SJSA1 (cell line): ENCODE data around the gene TBC1D22A. TPM values are rescaled to one million over a fixed set of nuclear protein-coding genes. Genes with fewer than 3 reads are reported as not detected.

ENCODE experiments used
- DNase-seq, 2 experiments: peaks; one replicate each; pipeline ENCODE4 v3.0.0-alpha.2; 2015 to 2020; ENCODE audit warnings: low spot score in 2 of 2, low read depth in 1 of 2
- H3K27ac ChIP-seq: fragments of 250-450 bp; sonication (Bioruptor Pico); 2 replicates; pipeline ENCODE4 v1.5.1; 2020; ENCODE audit warnings: mild to moderate bottlenecking, moderate library complexity
- H3K27me3 ChIP-seq: fragments of 250-450 bp; sonication (Bioruptor Pico); replicated peaks from 2 replicates; pipeline ENCODE4 v1.5.1; 2020; ENCODE audit warnings: mild to moderate bottlenecking, moderate library complexity
- H3K36me3 ChIP-seq: fragments of 250-450 bp; sonication (Bioruptor Pico); 2 replicates; pipeline ENCODE4 v1.5.1; 2020; ENCODE audit warnings: mild to moderate bottlenecking
- H3K4me1 ChIP-seq: fragments of 250-450 bp; sonication (Bioruptor Pico); replicated peaks from 2 replicates; pipeline ENCODE4 v1.6.1; 2021; ENCODE audit warnings: mild to moderate bottlenecking
- H3K4me3 ChIP-seq: fragments of 250-450 bp; sonication (Bioruptor Pico); 2 replicates; pipeline ENCODE4 v1.5.1; 2020; ENCODE audit warnings: mild to moderate bottlenecking
- H3K9me3 ChIP-seq: fragments of 250-450 bp; sonication (Bioruptor Pico); replicated peaks from 2 replicates; pipeline ENCODE4 v1.5.1; 2020; ENCODE audit warnings: mild to moderate bottlenecking
- total RNA-seq: library from RNA; depleted of rRNA; stranded (reverse); fragments of >200 nt; shearing (Covaris generic); gene quantifications from 2 replicates; pipeline ENCODE4 v1.2.3, GENCODE V29; 2014

Gene TBC1D22A
- total RNA-seq, 1 experiment from 2014 or later = 10.5 TPM

DNA sequence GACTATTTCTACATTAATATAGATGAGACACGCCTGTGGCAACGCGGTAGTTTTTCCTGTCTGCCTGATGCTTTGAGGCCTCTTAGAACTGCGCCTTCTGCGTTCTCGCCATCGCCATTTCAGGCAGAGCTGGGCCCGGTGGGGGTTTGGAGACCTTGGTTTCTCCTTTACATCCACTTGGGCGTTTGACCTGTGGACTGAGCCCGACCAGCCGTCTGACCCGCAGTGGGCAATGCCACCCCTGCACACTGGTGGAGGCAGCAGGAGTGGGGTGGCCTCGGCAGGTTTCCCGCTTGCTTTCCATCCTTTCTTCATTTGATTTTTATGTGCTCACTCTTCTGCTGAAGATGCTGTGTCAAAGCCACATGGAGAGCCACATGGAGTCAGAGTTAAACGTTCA is 130.4 kb downstream of the TBC1D22A start:
- Histone ChIP-seq H3K27me3 (no peaks in the 10 kb centered on the region), H3K4me3 (no peak overlapping the region), H3K36me3 (no peaks in the 10 kb centered on the region), H3K27ac (no peak overlapping the region), H3K9me3 (no peaks in the 10 kb centered on the region), H3K4me1 (no peaks in the 10 kb centered on the region)
- DNase-seq = no peak

DNA sequence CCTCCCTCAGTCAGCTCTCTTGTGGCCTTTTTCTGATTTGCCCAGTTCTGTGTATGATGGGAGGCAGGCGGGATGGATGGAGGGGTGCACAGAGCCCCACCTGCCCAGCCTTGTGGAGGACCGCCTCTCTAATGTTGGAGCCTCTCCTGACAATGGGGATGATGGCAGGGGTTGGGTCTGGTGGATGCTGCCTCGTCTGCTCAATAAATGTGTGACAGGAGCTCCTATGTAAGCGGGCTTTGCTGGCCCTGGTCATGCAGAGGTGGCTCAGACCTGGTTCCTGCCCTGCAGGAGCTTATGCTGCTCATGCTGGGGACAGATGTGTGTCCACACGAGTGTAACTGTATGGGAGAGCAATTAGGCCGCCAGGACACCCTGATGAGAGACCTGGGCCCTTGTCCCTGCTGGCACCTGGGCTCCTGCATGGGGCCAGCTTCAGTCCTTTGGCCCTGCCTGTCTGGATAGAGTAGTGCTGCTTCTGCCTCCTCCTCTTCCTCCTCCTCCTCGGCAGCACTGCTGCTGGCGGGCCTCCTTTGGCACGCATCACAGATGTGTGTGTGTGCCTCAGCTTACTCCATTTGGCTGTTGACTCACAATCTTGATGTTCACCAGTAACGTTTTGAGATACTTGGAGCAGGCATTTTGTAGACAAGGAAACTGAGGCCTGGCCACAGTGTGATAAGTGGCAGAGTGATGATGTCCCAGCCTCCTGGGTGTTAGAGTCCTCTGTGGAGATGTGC is 131.0 kb downstream of the TBC1D22A start:
- Histone ChIP-seq H3K9me3 (no peaks in the 10 kb centered on the region), H3K27me3 (no peaks in the 10 kb centered on the region), H3K4me1 (no peaks in the 10 kb centered on the region), H3K27ac (no peak overlapping the region), H3K4me3 (no peak overlapping the region), H3K36me3 (no peaks in the 10 kb centered on the region)
- DNase-seq = no peak

DNA sequence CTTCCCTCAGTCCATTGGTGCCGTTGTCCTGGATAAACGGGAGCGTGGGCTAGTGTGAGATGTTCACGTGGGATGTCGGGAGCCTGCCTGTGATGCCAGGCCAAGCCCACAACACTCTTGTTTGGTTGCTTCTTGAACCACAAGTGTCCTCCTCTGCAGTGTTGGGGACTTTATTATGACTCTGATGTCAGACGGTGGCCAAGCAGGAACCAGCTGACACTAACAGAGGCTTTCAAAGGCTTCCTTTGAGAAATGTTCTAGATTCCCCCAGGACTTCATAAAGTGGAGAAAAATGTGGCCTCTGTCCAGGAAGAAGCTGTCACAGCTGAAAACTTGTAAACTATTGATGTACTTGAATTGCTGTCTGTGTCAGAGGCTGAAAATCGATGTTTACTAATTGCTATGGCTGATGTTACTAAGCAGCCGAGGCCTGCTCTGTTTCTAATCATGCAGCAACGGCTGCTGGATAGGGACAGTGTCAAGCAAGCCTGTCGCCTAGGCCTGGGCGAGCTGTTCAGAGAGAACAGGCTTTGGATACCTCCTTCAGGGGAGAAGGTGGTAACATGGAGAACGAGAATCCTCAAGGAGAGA is 131.7 kb downstream of the TBC1D22A start:
- Histone ChIP-seq H3K27me3 (no peaks in the 10 kb centered on the region), H3K4me3 (no peak overlapping the region), H3K36me3 (no peaks in the 10 kb centered on the region), H3K9me3 (no peaks in the 10 kb centered on the region), H3K4me1 (no peaks in the 10 kb centered on the region), H3K27ac (no peak overlapping the region)
- no peak for DNase-seq

DNA sequence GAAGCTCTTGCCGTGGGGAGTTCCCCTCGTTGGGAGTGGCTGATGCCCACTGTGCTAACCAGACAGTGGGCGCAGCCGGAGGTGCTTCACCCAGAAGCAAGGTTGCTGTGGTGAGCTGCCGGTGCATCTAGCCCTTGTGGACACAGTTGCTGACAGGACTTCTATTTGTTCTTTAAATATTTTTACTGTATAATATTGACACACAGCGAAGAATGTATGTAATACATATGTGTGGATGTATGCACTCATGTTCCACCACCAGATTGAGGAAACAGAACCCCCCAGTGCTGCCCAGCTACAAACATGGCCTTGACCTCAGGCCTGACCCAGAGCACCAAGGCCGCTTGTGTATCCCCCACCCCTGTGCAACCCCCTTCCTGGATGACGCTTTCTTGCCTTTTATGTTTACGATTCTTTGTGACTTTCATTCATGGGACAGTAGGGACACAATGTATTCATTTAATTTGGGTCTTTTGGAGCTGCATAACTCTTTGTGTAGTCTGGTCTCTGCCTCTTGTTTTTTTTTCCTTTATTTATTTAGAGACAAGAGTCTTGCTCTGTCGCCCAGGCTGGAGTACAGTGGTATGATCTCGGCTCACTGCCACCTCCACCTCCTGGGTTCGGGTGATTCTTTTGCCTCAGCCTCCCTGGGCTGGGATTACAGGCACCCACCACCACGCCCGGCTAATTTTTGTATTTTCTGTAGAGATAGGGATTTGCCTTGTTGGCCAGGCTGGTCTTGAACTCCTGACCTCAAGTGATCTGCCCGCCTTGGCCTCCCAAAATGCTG is 132.6 kb downstream of the TBC1D22A start:
- Histone ChIP-seq H3K27me3 (no peaks in the 10 kb centered on the region), H3K4me3 (no peak overlapping the region), H3K9me3 (no peaks in the 10 kb centered on the region), H3K27ac (no peak overlapping the region), H3K4me1 (no peaks in the 10 kb centered on the region), H3K36me3 (no peaks in the 10 kb centered on the region)
- DNase-seq = no peak

DNA sequence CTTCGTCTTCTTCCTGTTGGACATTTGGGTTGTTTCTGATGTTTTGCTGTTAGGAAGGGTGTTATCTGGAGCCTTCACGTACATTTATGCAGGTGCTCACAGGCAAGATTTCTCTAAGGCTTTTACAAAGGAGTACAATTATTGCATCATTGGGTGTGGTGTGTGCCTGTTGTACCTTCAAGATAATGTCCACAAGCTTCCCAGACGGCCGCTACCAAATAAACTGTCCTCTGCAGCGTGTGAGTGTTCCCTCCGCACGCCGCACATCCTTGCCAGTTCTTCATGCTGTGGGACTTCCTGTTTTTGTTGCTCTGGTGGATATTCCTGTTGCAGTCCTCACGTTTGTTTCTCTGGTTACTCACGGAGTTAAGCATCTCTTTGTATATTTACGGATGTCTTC is 133.3 kb downstream of the TBC1D22A start:
- no peak overlapping the region for H3K27ac ChIP-seq
- no peaks in the 10 kb centered on the region for H3K27me3 ChIP-seq
- H3K4me3 ChIP-seq = no peak overlapping the region
- no peaks in the 10 kb centered on the region for H3K9me3 ChIP-seq
- H3K4me1 ChIP-seq = no peaks in the 10 kb centered on the region
- no peak for DNase-seq
- no peaks in the 10 kb centered on the region for H3K36me3 ChIP-seq

DNA sequence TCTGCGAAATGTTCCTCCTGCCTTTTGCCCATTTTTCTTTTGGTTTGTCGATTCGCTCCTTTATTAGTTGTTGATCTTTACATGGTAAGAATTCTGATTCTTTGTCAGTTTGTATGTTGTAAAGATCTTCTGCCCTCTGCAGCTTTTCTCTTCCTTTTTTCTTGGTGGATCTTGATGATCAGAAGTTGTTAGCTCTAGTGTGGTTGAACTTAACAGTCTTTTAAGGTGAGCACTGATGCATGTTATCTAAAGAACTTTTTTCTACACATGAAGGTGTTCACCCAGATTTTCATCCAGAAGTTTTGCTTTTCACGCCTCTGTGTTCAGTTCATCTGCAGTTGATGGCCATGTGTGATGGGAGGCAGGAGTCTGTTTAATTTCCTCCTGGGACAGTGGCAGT is 133.7 kb downstream of the TBC1D22A start:
- H3K36me3 ChIP-seq = no peaks in the 10 kb centered on the region
- H3K27ac ChIP-seq = no peak overlapping the region
- H3K4me3 ChIP-seq = no peak overlapping the region
- DNase-seq = no peak
- no peaks in the 10 kb centered on the region for H3K4me1 ChIP-seq
- H3K9me3 ChIP-seq = no peaks in the 10 kb centered on the region
- no peaks in the 10 kb centered on the region for H3K27me3 ChIP-seq

DNA sequence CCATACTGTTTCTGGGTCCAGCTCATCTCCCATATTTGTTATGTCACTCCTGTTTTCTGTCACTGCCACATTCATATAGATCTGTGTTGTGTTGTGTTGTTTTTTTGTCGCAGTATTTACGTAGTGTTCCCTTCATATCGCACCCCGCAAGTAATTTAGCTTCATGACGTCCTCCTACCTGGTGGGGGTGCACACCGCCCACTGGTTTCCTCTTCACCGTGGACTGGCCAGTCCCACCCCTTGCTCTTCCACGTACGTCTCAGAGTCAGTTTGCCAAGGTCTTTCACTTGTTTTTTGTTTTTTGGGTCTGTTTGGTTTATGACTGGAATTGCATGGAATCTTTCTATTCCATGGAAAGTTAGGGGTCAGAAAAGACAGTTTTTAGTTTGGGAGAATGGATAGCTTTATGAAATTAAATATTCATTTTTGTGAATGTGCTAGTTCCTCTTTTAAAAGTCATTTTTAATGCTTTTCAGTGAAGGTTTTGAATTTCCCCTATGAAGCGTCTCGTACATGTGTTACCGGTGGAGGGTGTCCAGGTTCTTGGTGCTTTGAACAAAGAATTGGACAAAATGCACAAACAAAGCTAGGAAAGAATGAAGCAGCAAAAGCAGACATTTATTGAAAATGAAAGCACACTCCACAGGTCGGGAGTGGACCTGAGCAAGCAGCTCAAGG is 134.3 kb downstream of the TBC1D22A start:
- Histone ChIP-seq H3K27ac (no peak overlapping the region), H3K36me3 (no peaks in the 10 kb centered on the region), H3K4me3 (no peak overlapping the region), H3K27me3 (no peaks in the 10 kb centered on the region), H3K9me3 (no peaks in the 10 kb centered on the region), H3K4me1 (no peaks in the 10 kb centered on the region)
- no peak for DNase-seq

DNA sequence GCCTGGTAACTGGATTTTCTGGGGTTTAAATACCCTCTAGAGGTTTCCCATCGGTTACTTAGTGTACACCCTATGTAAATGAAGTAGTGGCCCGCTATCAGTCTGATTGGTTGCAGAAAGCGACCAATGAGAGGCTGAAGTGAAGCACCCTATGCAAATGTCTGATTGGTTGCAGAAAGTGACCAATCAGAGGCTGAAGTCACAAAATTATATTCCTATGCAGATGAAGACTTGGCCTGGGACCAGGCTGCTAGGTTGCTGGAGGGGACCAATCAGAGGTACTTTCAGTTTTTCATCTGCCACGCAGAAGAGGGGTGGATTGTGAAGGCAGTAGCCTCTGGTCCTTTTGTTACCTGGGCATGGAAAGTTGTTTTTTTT is 134.8 kb downstream of the TBC1D22A start:
- no peaks in the 10 kb centered on the region for H3K27me3 ChIP-seq
- no peaks in the 10 kb centered on the region for H3K4me1 ChIP-seq
- H3K36me3 ChIP-seq = no peaks in the 10 kb centered on the region
- no peaks in the 10 kb centered on the region for H3K9me3 ChIP-seq
- no peak for DNase-seq
- H3K4me3 ChIP-seq = no peak overlapping the region
- H3K27ac ChIP-seq = no peak overlapping the region

DNA sequence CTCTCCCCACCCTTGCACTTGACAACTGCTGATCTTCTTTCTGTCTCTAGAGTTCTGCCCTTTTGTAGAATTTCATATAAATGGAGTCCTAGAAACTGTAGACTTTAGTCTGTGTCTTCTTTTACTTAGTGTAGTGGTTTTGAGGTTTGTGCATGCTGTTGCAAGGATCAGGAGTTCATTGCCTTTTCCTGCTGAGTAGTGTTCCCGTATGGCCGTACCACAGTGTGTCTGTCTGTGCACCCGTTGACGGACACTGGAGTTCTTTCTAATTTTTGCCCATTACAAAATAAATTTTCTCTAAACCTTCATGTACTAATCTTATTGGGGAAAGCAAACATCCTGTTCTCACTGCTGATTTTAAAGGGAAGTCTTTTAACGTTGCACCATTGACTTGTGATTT is 138.1 kb downstream of the TBC1D22A start:
- DNase-seq = no peak
- no peaks in the 10 kb centered on the region for H3K36me3 ChIP-seq
- no peak overlapping the region for H3K27ac ChIP-seq
- no peak overlapping the region for H3K4me3 ChIP-seq
- no peaks in the 10 kb centered on the region for H3K27me3 ChIP-seq
- H3K9me3 ChIP-seq = no peaks in the 10 kb centered on the region
- H3K4me1 ChIP-seq = no peaks in the 10 kb centered on the region

DNA sequence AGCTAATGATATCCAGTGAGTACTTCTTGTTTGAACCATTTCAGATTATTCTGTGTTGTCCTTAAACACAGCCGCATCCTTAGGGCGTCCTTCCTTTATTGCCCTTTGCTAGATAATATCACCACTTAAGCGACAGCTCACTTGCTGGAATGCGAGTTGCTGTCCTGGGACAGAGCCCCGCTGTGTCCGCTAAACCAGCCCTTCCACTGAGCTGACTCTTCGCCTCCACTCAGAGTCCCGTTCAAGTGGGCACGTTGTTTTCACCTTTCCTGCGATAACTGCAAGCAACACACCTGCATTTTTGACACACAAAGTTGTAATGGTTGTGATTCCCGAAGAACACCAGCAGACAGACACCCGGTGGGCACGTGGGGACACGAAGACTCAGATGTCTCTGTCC is 140.0 kb downstream of the TBC1D22A start:
- no peaks in the 10 kb centered on the region for H3K9me3 ChIP-seq
- no peaks in the 10 kb centered on the region for H3K4me1 ChIP-seq
- no peak overlapping the region for H3K4me3 ChIP-seq
- no peaks in the 10 kb centered on the region for H3K36me3 ChIP-seq
- H3K27ac ChIP-seq = no peak overlapping the region
- no peaks in the 10 kb centered on the region for H3K27me3 ChIP-seq
- DNase-seq = peak in 1 of 2 experiments; percentile 22

DNA sequence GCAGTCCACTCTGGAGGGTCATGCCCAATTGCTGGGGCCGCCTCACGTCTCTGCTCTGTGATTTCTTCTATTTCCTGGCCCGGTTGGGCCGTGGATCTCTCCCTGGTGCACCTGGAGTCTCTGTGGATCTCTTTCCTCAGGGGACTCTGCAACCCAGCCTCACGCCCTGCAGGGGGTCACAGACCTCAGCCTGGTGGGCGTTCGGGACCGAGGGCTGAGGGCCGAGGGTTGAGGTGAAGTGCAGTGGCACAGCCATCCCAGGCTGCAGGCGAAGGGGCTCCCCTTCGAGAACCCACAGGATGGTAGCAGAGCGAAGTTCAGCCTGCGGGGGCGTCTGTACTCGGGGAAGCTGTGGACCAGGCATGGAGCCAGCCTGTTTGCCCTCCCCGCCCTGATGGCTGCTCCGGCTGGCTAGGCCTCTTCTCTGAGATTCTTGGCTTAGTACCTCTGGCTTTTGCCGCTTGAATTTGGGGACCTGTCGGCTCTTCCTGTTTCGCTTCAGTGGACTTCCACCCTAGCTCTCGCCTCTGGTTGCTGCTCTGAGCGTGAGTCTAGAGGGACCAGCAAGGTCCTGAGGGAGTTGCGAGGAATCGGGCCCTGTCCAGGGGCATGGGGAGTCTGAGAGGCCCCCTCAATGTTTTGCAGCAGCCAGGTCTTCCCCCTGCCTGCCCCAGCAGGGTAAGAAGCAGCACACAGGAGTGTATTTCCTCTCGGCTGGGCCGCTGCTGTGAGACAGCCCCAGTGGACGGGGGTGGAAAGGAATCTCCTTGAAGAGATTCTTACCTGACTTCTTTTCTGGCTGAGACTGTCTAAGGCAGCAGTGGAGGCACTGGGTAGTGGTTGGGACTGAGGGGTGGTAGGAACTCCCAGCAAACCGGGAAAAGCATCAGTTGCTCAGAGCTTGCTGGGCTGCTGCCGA is 140.8 kb downstream of the TBC1D22A start:
- H3K4me1 ChIP-seq = no peaks in the 10 kb centered on the region
- no peaks in the 10 kb centered on the region for H3K9me3 ChIP-seq
- no peaks in the 10 kb centered on the region for H3K36me3 ChIP-seq
- H3K4me3 ChIP-seq = no peak overlapping the region
- no peaks in the 10 kb centered on the region for H3K27me3 ChIP-seq
- DNase-seq = peak in 1 of 2 experiments; percentile 34
- no peak overlapping the region for H3K27ac ChIP-seq

DNA sequence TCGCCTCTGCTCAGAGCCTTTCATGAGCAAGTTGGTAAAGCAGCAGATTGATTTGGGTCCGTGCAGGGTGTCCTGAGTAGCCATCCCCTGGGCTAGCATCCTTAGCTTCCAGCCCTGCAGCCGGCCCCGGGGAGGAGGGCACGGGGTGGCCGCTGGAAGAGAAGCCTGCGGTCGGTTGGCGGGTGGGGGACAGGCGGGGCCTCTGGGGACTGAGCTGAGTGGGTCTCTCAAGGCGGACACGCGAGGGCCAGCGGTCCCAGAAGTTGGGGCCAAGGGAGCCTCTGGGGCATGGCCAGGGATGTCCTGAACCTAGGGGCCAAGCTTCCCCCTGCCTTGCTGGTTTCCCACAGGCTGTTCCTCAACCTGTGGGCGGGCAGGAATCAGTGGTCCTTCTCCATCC is 143.0 kb downstream of the TBC1D22A start:
- Histone ChIP-seq H3K9me3 (no peaks in the 10 kb centered on the region), H3K27me3 (no peaks in the 10 kb centered on the region), H3K4me3 (no peak overlapping the region), H3K27ac (no peak overlapping the region), H3K4me1 (no peaks in the 10 kb centered on the region), H3K36me3 (no peaks in the 10 kb centered on the region)
- peak in 1 of 2 experiments; percentile 39 for DNase-seq

DNA sequence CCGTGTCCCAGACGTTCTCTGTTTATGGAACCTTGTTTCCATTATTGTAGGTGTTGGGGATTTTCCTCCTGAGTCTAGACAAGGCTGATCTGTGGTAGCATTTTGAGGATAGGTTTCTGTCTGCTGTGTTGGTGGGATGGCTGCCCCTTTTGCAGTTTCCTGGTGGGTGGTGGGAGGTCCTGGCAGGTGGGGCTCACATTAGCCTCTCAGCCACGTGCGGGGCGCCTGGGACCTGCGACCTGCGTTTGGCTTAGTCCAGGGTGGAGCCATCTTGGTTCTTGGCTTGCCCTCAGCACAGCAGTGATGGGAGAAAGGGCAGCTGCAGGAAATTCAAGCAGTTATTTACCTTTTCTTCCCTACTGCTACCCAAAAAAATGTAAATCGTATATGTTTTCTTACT is 143.4 kb downstream of the TBC1D22A start:
- no peaks in the 10 kb centered on the region for H3K4me1 ChIP-seq
- H3K27ac ChIP-seq = no peak overlapping the region
- H3K4me3 ChIP-seq = no peak overlapping the region
- H3K27me3 ChIP-seq = no peaks in the 10 kb centered on the region
- no peaks in the 10 kb centered on the region for H3K9me3 ChIP-seq
- no peaks in the 10 kb centered on the region for H3K36me3 ChIP-seq
- peak in 1 of 2 experiments; percentile 22 for DNase-seq
